Germinal center (tissue), 1 donor: ENCODE measurements around the gene GRID2IP.

Source experiments
- DNase-seq: peaks from one replicate; pipeline ENCODE4 v3.0.0; 2012; ENCODE audit warnings: mixed read lengths, low spot score

GRID2IP gene

DNA sequence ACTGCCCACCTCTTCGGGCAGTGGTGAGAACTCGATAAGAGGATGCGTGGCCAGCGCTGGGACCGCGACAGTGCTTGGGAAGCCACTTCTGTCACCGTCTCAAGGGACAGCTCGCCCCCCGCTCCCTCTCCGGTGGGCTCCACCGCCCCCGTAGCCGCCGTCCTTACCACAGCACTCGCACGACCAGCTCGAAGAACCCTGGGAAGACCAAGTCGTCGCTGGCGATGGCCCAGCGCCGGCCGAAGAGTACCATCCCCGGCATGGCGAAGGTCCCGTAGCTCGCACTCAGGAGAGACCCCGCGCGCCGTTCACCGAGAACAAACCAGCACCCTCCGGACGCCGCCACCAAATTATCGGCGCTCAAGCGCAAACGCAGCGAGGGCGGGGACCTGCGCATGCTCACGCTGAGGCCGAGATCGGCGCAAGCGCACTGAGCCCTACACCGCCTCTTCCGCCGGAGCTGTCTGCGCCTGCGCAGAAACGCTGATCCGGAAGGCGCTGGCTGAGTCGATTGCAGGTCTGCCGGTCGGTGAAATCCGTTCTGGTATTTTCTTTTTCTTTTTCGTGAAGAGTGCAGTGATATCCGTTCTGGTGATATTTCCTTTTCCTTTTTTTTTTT lies 103.6 kb downstream of the GRID2IP start, which contains the start of gene DAGLB:
DAGLB (minus strand) TSS at position 374 of the 619 bp plus-strand sequence; CDS start at position 262, 112 bp downstream.
- peak; percentile 99 for DNase-seq
